ENCODE measurements around the gene NME3.

NME3 gene

DNA sequence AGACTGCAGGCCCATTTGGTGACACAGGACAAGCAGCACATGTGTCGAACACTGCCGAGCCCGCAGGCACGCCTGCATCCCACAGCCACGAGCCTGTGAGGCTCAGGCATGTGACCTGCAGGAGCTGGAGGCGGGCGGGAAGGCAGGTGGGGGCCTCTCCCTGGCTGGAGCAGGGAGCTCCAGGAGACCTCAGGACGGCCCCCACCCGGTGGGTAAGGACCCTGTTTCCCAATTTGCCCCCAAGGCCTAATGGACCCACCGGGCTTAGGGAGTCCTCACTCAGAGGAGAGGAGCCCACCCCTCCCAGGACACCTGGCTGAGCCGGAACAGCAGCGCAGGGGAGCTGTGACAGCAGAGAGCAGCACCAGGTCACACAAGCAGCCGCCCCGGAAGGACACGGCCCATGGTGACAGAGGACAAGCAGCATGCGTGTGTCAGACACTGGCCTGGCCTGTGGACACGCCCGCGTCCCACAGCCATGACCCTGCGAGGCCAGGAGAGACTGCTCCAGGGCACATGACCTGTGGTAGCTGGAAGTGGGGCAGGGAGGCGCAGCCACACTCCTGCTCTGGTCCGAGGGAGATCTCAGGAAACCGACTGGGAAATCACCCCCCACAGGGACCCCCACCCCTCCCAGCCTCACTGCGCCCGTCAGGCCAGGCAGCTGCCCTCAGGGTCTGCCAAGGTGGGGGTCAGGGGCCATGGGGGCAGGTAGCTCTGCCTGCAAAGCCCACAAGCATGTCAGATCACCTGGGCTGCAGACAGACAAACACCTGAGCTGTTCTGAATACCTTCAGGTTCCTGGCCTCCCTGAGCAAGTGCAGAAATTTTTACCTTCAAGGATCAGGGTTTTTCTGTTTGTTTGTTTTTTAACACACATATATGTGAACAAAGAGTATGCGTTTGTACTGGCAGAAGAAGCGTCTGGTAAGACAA is 8.7 kb upstream of the NME3 start:
- DNase-seq = no peak

DNA sequence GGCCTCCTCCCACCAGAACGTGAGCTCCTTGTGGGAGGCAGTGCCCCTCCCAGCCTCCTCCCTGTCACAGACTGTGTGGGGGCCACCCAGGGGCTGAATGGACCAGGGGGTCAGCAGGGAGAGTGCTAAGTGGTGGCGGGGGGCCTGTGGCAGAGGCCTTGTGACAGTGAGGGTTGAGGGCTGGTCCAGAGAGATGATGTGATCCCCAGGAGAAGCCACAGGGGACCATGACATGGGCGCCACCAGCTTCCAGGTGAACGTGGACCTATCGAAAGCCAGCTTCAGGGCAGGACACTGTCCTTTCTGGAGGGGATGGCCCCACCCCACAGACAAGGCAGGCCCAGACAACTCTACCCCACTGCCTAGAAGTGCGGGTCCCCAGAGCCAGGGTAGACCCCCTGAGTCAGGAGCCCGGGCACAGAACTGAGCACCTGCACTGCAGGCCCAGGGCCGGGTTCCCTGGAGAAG is 7.9 kb upstream of the NME3 start:
- no peak for DNase-seq

DNA sequence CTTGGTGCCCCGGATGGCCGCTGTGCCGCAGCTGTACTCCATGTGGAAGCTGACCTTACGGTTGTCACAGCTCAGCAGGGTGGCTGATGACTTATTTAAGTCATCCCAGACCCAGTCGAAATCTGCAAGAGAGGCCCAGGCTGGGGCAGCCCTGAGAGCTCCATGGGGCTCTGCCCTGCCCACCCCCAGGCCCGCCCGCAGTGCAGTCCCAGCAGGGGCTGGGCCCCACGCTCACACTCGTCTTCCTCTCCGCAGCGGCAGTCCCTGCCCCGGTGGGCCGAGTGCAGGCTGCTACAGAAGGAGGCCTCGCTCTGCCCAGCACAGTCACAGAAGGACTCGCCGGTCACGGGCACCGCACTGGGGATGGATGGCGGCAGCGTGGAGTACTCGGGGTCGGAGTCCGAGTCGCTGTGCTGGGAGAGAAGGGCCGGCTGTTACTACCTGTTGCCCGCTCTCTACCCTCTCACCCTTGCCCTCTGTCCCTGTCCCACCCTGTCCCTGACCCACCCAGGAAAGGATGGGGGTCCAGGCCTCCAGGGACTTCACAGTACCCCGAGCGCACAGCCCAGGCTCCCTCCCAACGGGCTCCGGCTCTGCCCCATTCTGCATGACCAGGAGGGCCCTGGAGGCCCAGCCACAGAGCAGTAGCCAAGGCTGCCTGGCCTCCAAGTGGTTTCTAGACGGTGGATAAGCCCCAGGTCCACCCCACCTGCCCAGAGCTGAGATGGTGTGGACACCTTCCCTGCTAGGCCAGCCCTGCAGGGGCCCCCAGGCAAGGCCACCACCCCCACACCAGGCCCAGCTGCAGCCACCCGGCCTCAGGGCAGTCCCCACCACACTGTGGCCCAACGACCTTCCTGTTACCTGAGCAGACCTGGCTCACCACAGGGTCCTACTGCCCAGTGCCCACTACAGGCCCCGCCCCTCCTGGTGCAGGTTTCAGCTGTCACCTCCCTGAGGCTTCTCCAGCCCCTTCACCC is 7.1 kb upstream of the NME3 start:
- no peak for DNase-seq

DNA sequence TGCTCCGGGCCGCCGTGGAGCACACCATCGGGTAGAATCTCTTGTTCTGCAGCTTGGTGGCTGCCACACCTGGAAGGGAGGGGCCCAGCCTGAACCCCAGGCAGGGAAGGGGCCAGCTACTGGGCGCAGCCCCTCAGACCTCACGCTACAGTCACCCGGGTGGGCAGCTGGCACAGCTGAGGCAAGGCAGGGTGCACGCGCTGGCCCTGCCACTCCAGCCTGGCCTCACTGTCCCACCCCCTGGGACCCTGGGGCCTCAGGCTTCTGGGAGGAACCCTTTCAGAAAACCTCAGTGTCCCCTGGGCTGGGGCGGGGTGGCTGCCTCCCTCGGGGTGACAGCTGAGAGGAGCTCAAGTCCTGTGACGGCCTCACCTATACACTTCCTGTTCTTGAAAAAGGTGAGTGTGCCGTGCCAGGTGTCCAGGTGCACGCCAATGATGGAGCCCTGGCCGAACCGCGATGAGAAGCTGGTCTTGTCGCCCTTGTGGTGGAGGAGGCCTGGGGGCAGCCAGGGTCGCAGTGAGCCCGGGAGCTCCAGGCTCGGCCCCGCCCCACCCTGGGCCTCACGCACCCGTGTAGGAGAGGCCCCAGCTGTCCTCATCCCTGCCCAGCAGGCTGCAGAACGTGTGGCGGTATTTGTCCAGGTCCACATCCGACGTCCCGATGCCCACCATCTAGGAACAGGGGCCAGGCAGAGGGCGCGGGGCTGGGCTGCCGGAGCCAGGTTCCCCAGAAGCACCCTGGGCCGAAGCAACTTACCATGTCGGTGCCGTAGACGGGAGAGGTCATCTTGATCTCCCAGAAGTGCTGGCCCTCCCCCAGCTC is 6.2 kb upstream of the NME3 start:
- DNase-seq = no peak

DNA sequence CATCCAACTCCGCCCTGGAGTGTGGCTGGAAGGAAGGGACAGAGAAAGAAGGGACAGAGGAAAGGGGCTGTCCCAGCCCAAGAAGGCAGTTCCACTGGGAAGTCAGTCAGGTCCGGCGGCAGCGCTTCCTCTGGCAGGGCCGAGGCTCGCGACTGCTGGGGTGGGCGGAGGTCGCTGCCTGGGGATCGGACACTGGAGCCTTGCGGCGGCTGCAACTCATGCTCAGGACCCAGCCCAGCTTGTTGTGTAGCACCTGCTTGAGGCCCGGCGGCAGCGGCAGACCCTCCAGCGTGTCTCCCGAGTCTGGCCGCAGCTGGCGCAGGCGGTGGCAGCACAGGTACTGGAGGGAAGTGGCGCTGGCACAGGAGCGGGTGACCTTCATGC is 5.6 kb upstream of the NME3 start:
- no peak for DNase-seq

DNA sequence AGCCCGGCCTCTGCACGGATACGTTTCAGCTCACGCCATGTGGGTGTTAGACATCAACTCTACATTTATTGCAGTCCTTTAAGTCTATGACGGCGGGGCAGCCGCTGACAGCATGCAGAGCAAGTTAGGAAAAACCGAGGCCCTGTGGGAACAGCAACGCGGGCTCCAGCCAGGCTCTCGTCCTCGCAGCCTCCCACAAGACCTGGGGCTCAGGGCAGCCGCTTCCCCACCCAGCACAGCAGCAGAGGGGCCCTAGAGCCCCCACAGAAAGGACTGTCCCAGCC is 5.3 kb upstream of the NME3 start:
- DNase-seq = no peak

DNA sequence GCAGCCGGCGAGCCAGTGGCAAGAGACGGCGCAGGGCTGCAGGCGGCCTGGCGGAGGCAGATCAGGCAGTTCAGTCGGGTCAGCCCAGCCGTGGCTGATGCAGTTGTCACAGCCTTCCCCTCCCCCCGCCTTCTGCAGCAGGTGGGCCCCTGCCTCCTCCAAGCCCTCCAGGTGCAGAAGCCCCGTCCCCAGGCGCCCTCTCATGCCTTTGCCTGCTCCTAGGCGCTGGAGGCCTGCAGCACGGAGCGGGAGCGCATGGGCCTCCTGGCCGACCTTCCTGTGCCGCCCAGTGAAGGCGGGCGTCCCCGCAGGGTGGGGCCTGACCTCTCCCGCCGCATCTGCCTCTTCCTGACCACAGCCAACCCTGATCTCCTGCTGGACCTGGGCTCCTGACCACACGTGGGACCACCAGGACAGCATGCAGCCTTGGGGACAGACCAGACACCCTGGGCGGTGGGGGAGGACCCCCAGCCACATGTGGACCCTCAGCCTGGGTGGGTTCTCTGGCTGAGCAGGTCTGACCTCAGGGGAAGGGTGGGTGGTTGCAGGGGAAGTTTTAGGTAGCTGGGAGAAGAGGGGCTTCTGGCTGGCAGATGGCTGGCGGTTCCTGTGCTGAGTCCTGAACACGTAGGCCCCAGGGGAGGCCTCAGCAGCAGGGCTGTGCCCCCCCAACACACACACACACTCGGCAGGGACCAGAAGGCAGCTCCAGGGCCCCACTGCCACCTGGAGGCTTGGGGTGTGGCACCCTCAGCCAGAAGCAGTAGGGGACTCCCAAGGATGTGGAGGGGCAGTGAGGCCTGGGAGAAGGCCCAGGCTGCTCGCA is 4.7 kb upstream of the NME3 start:
- no peak for DNase-seq

DNA sequence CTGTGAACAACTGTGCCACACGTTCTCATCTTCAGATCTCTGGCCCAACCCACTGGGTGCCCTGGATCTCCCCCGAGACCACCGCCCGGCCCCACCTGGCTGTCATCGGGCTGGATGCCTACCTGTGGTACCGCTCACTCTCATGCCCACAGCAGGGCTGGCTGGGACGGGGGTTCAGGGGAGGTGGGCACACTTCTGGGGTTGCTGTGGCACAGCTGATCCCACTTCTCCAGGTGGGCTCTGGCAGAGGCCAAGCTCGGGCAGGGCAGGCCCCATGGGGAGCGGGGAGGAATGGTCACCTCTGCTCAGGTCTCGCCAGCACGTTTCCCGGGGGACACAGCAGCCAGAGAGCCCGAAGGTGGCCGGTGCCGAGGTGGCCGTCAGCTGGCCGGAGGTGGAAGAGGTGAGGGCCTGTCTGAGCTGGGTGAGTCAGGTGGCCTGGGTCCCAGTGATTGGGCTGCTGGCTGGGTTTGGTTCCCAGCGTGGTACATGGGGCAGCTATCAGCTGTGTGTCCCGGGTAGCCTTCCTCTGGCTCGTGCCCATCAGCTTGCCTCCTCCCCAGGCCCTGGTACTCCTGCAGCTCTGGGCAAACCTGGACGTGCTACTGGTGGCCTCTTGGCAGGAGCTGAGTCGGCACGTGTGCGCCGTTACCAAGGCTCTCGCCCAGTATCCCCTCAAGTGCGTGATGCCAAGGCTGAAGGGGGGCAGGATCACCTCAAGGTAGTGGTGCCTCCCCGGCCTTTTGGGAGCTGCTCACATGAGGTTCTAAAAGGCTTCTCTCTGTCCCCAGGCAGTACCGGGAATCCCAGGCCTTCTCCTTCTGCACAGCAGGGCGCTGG is 3.9 kb upstream of the NME3 start:
- no peak for DNase-seq

DNA sequence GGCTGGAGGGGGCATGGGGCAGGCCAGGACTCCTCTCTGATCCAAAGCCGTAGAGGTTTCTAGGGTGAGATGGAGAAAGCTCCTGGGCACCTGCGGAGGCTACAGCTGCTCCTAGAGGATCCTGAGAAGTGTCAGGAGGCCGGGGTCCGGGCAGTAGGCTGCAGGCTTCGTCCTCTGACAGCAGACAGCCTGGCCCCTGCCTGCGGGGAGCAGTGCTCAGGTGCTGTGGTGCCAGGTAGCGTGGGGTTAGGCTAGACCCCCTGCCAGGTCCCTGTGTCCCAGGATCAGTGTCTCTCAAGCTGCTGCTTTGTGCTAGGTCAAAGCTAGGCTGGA is 3.1 kb upstream of the NME3 start:
- no peak for DNase-seq

DNA sequence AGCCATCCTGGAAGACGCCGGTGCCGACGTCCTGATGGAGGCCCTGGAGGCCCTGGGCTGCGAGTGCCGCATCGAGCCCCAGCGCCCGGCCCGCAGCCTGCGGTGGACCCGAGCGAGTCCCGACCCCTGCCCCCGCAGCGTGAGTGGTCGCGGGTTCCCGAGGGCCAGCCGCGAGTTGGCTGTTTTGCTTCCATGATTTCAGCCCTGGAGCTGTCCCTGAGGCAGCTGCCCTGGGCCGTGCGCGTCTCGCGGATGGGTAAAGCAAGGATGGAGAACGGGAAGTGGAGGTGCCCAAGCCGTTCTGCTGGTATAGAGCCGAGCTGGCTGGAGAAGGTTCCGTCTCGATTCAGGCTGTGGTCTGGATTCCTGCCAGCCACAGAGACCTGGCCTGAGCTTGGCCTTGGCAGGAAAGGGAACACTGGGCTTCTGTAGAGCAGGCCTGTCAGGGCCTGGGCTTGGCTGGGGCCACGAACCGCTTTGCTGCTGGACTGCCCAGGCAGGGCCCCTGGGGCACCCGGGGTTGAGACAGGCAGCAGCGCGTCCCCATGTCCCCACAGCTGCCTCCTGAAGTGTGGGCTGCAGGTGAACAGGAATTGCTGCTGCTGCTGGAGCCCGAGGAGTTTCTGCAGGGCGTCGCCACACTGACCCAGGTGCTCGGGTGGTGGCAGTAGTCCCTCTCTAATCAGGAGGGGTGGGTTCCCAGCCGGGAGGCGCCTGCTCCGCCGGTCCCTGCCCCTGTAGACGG is 2.5 kb upstream of the NME3 start:
- no peak for DNase-seq

DNA sequence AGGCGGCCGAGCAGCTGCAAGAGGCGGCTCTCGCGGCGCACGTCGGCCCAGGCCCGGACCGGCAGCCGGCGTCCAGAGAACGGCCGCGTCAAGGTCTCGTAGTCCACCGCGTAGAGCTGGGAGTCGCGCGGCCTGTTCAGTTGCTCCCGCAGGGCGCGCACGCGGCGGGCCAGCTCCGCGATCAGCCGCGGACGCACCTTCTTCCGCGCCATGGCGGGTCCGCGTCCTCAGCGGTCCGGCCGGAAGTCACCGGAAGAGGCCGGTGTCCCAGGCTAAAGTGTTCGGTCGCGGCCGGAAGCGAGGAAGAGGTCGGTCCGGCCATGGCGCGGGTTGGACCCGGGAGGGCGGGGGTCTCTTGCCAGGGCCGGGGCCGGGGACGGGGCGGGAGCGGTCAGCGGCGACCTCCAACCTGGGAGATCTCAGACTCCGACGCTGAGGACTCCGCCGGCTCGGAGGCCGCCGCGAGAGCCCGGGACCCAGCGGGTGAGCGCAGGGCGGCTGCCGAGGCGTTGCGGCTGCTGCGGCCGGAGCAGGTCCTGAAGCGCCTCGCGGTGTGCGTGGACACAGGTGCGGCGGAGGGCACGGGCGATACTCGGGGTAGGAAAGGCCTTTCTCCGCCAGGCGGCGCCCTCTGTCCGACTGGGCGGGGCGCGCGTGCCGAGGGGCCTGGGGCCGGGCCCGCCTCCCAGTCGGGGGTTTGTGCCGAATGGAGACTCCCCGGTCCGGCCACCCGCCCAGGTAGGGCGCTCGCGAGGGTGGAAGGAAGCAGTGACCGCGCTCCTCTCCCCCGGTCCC is 1.8 kb upstream of the NME3 start, which contains the start of gene MRPS34:
MRPS34 (minus strand) TSS at position 227 of the 795 bp plus-strand sequence; CDS start at position 212, 15 bp downstream.
- peak; percentile 66 to 91 for DNase-seq

DNA sequence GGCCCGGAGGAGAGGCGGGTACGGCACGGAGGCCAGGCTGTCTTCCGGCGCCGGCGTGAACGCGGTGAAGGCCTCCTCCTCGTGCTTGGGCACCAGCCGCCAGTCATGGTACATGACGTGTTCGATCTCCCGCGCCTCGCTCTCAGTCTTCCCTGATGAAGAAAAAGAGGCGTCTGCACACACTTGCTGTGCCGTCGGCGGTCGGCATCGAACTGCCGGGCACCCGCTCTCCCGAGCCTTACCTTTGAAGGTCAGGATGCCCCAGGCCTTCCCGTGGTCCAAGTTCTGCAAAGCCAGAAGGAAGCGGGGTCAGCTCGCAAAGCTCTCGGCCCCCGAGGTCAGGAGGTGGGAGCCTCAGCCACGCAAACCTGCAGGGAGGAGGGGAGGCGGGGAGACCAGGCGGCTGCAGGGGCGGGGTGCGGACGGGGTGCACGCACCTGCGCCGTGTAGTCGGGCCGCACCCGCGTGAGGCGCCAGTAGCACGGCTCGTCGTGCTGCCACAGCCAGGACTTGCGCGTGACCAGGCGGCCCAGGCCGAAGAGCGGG is 1.1 kb upstream of the NME3 start, which contains the start of gene EME2:
EME2 (plus strand) TSS at position 449 of the 546 bp plus-strand sequence. CDS start 418 bp downstream, outside the sequence.
- DNase-seq = no peak

DNA sequence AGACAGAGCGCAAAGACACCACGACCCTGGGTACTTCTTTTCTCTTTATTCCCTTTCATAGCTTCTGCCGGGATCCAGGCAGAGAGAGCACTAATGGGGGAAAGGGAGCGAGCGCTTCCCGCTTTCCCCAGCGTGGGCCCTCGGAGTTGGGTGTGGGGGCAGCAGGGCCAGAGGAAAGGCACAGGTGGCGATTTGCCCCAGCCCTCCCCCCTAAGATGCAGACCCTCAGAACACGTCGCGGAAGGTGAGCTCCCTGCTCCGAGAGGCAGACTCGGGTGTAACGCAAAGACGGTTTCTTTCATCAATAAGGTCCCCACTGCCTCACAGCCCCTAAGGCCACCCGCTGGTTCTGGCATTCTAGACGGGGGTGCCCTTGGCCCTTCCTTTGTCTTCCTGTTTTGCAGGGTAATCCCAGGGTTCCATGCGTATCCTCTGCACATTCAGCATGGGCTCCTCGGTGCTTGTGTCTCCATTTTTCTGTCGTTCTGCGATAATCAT is 570 bp upstream of the NME3 start:
- DNase-seq = no peak

DNA sequence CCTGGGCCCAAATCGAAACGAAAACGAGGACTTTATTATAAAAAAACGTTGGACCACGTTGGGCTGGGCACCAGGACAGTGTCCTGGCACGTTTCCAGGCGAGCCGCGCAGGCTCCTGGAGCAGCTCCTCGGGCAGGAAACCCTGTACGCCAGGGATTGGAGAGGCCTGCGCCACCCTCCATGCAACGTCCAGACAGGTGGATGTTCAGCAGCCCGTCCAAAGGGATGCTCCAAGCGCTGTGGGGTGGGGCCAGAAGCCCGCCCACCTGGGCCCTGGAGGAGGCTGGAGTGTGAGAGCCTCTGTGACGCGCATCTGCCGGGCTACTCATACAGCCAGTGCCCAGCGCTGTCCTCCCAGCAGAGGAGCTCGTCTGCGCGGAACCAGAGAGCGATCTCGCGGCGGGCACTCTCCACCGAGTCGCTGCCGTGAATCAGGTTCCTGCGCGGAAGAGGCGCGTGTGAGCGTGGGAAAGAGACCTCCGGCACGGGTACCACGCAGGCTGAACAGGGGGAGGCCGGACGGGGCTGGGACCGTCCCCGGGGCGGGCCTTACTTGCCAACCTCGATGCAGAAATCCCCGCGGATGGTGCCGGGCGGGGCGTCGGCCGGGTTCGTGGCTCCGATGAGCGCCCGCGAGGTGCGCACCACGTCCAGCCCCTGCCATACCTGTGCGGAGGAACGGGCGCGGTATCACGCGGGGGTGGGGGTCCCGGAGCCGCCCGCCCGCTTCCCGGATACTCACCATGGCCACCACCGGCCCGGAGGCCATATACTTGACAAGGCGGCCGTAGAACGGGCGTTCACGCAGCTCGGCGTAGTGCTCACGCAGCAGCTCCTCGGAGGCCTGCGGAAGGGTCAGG is 785 bp downstream of the NME3 start:
- DNase-seq = peak; percentile 88 to 95

DNA sequence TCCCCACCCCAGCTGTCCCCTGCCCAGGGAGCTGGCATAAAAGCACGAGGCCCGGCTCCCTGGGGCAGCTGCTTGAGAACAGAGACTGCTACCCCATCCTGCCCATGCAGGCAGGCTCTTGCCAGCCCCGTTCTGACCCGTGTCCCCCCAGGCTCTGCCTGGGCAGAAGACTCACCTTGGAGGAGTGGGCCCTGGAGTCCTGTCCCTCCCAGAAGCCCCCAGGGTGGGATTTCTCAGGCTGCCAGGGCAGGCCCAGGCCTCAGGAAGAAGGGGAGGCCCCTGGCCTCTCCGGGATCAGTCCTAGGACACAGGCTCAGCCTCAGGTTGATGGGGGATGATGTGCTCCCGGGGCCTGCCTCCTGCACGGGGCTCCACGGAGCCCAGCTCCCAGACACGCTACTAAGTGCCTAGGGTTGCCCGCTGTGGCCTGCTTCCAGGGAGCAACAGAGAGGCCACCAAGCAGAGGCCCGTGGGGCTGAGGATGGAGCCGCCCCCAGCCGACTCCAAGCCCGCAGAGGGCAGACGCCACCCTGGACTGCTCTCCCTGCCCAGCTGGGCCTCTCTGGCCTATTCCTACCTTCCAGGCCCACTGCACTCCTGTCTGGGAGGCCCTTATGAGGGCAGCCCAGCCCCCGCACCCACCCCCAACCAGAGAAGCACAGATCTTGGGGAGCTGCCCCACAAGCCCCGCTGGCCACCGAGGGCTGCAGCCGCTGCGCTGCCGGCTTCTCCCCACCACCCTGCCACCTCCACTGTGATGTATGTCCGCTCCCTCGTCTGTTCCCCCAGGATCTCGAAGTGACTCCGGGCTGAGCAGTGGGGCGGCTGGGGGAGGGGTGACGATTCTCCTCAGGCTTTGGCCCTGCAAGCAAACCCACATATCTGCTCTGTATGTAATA is 1.7 kb downstream of the NME3 start:
- no peak for DNase-seq

DNA sequence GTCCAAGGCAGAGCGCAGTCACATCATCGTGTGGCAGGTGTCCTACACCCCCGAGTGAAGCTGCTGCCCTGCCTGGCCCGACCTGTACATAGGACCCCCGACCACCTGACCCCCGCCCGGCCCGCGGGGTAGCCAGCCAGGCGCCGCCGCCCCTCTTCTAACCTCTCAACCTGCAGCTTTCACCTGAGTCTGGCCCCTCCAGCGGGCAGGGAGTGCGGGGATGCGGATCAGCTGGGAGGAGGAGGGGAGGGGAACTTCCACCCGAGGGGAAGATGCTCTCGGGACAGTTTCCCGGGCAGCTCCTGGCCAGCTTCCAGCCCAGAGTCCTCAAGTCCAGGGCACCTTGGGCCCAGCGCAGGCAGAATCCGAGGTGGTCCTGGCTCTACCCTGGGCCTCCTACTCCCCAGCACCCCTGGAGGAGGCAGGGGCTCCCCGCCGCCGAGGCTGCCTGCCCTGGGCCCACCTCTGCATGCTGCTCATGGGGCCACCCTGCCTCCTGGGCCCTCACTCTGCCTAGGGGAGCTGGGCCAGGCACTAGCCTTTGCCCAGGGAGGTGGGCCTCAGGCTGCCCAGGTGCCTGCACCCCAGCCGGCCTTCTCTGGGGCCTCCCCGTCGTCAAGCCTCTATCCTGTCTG is 2.5 kb downstream of the NME3 start:
- DNase-seq = no peak
